ENCODE results near the gene ZNF655.

DNA sequence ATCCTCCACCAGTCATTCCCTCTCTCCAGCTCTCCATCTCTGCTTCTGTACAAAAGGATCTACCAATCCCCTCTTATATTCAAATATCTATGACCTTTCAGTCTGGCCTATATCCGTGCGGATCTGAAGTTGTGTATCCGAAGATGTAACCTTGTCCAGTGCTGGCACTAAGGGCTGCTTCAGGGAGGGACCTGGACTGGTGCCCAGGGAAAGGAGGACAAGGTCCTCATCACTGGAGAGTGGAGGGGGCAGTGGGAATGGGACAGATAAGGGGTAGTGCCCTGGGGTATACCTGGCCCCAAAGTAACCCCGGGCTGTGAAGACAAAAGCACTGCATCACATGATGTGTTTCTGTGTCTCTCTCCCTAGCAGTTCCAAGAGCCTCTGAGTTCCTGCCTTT lies 41.4 kb downstream of the ZNF655 start:
- TF ChIP-seq, protein P1, sequence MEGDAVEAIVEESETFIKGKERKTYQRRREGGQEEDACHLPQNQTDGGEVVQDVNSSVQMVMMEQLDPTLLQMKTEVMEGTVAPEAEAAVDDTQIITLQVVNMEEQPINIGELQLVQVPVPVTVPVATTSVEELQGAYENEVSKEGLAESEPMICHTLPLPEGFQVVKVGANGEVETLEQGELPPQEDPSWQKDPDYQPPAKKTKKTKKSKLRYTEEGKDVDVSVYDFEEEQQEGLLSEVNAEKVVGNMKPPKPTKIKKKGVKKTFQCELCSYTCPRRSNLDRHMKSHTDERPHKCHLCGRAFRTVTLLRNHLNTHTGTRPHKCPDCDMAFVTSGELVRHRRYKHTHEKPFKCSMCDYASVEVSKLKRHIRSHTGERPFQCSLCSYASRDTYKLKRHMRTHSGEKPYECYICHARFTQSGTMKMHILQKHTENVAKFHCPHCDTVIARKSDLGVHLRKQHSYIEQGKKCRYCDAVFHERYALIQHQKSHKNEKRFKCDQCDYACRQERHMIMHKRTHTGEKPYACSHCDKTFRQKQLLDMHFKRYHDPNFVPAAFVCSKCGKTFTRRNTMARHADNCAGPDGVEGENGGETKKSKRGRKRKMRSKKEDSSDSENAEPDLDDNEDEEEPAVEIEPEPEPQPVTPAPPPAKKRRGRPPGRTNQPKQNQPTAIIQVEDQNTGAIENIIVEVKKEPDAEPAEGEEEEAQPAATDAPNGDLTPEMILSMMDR (IDR thresholded peaks at IDR 0.05; ENCODE audit: low read length) = no peak
- no peak for TF ChIP-seq EZH2 (optimal IDR thresholded peaks at IDR 0.05; ENCODE audit: low read depth, low read length)
- TF ChIP-seq EZH2phosphoT487 (IDR thresholded peaks at IDR 0.05; ENCODE audit: low read length) = no peak

Data from MM.1S (cell line).